Activated naive CD4-positive, alpha-beta T cell treated with anti-CD3 and anti-CD28 coated beads, Interleukin-2, amount 50 U/mL, for 24 hours (primary cell): ENCODE results near the gene NFIA.
"Not testable (repeated sequence)": the region's sequence is repeated elsewhere in the genome, so short reads cannot be mapped to it uniquely, and the experiment has no call there.

ENCODE experiments used
- H3K27ac Mint-ChIP-seq: one replicate; pipeline ENCODE4 v1.8.0; 2021; ENCODE audit warnings: mild to moderate bottlenecking, mixed read lengths
- H3K27me3 Mint-ChIP-seq: one replicate; pipeline ENCODE4 v1.8.0; 2021; ENCODE audit warnings: mixed read lengths
- H3K36me3 Mint-ChIP-seq: one replicate; pipeline ENCODE4 v1.8.0; 2021; ENCODE audit warnings: mixed read lengths
- H3K4me1 Mint-ChIP-seq: one replicate; pipeline ENCODE4 v1.8.0; 2021; ENCODE audit warnings: mixed read lengths
- H3K4me3 Mint-ChIP-seq: one replicate; pipeline ENCODE4 v1.8.0; 2021; ENCODE audit warnings: mild to moderate bottlenecking, mixed read lengths
- H3K9me3 Mint-ChIP-seq: one replicate; pipeline ENCODE4 v1.8.0; 2021; ENCODE audit warnings: mixed read lengths

The NFIA gene

GRCh38 chr1:61122389-61122788 is 40.0 kb downstream of the NFIA start:
- Mint-ChIP-seq H3K27ac (no peak overlapping the region), H3K27me3 (no peaks in the 10 kb centered on the region), H3K4me3 (no peak overlapping the region), H3K9me3 (no peaks in the 10 kb centered on the region), H3K4me1 (no peaks in the 10 kb centered on the region), H3K36me3 (no peaks in the 10 kb centered on the region)

- H3K27me3 Mint-ChIP-seq: no peaks in the 10 kb centered on the region
- H3K4me3 Mint-ChIP-seq: no peak overlapping the region
- H3K9me3 Mint-ChIP-seq: no peaks in the 10 kb centered on the region
- H3K36me3 Mint-ChIP-seq: no peaks in the 10 kb centered on the region
- no peaks in the 10 kb centered on the region for H3K4me1 Mint-ChIP-seq
- H3K27ac Mint-ChIP-seq: no peak overlapping the region
These were observed 41.0 kb downstream of the NFIA start for GRCh38 chr1:61123326-61123725.

GRCh38 chr1:61124078-61124477 is 41.7 kb downstream of the NFIA start:
- Mint-ChIP-seq H3K9me3 (no peaks in the 10 kb centered on the region), H3K36me3 (no peaks in the 10 kb centered on the region), H3K4me3 (no peak overlapping the region), H3K4me1 (no peaks in the 10 kb centered on the region), H3K27ac (no peak overlapping the region), H3K27me3 (no peaks in the 10 kb centered on the region)

- Mint-ChIP-seq H3K4me1 (no peaks in the 10 kb centered on the region), H3K4me3 (no peak overlapping the region), H3K9me3 (no peaks in the 10 kb centered on the region), H3K27me3 (no peaks in the 10 kb centered on the region), H3K36me3 (no peaks in the 10 kb centered on the region), H3K27ac (no peak overlapping the region)
These were observed 42.3 kb downstream of the NFIA start for GRCh38 chr1:61124696-61125095.

GRCh38 chr1:61125263-61125662 is 42.9 kb downstream of the NFIA start:
- Mint-ChIP-seq H3K4me3 (no peak overlapping the region), H3K27ac (no peak overlapping the region), H3K36me3 (no peaks in the 10 kb centered on the region), H3K9me3 (no peaks in the 10 kb centered on the region), H3K4me1 (no peaks in the 10 kb centered on the region), H3K27me3 (no peaks in the 10 kb centered on the region)

- Mint-ChIP-seq H3K4me3 (no peak overlapping the region), H3K4me1 (no peaks in the 10 kb centered on the region), H3K27ac (no peak overlapping the region), H3K36me3 (no peaks in the 10 kb centered on the region), H3K9me3 (no peaks in the 10 kb centered on the region), H3K27me3 (no peaks in the 10 kb centered on the region)
These were observed 43.5 kb downstream of the NFIA start for GRCh38 chr1:61125895-61126294.

GRCh38 chr1:61126843-61127242 is 44.5 kb downstream of the NFIA start:
- not testable (repeated sequence) for H3K27ac Mint-ChIP-seq, H3K4me1 Mint-ChIP-seq, H3K9me3 Mint-ChIP-seq, H3K27me3 Mint-ChIP-seq, H3K36me3 Mint-ChIP-seq, H3K4me3 Mint-ChIP-seq

GRCh38 chr1:61130338-61131000 is 48.1 kb downstream of the NFIA start:
- H3K4me1 Mint-ChIP-seq: peaks cover 5% of the 10 kb centered on the region
- H3K9me3 Mint-ChIP-seq: no peaks in the 10 kb centered on the region
- no peak overlapping the region for H3K27ac Mint-ChIP-seq
- no peak overlapping the region for H3K4me3 Mint-ChIP-seq
- H3K27me3 Mint-ChIP-seq: peaks cover 3% of the 10 kb centered on the region
- no peaks in the 10 kb centered on the region for H3K36me3 Mint-ChIP-seq

GRCh38 chr1:61131248-61131647 is 48.9 kb downstream of the NFIA start:
- peaks cover 5% of the 10 kb centered on the region for H3K4me1 Mint-ChIP-seq
- H3K27me3 Mint-ChIP-seq: peaks cover 3% of the 10 kb centered on the region
- H3K27ac Mint-ChIP-seq: no peak overlapping the region
- no peaks in the 10 kb centered on the region for H3K9me3 Mint-ChIP-seq
- H3K36me3 Mint-ChIP-seq: no peaks in the 10 kb centered on the region
- H3K4me3 Mint-ChIP-seq: no peak overlapping the region

GRCh38 chr1:61131716-61132115 is 49.4 kb downstream of the NFIA start:
- H3K36me3 Mint-ChIP-seq: no peaks in the 10 kb centered on the region
- peaks cover 3% of the 10 kb centered on the region for H3K27me3 Mint-ChIP-seq
- no peak overlapping the region for H3K27ac Mint-ChIP-seq
- no peak overlapping the region for H3K4me3 Mint-ChIP-seq
- no peaks in the 10 kb centered on the region for H3K9me3 Mint-ChIP-seq
- H3K4me1 Mint-ChIP-seq: peaks cover 5% of the 10 kb centered on the region

GRCh38 chr1:61132176-61132638 is 49.8 kb downstream of the NFIA start:
- H3K27me3 Mint-ChIP-seq: peaks cover 3% of the 10 kb centered on the region
- no peak overlapping the region for H3K4me3 Mint-ChIP-seq
- H3K9me3 Mint-ChIP-seq: no peaks in the 10 kb centered on the region
- H3K27ac Mint-ChIP-seq: no peak overlapping the region
- H3K36me3 Mint-ChIP-seq: no peaks in the 10 kb centered on the region
- peaks cover 5% of the 10 kb centered on the region for H3K4me1 Mint-ChIP-seq

- Mint-ChIP-seq H3K4me3 (no peak overlapping the region), H3K27me3 (peaks cover 3% of the 10 kb centered on the region), H3K27ac (no peak overlapping the region), H3K4me1 (peaks cover 5% of the 10 kb centered on the region), H3K9me3 (no peaks in the 10 kb centered on the region), H3K36me3 (no peaks in the 10 kb centered on the region)
These were observed 50.4 kb downstream of the NFIA start for GRCh38 chr1:61132645-61133334.

- Mint-ChIP-seq H3K4me3 (no peak overlapping the region), H3K36me3 (no peaks in the 10 kb centered on the region), H3K4me1 (peaks cover 5% of the 10 kb centered on the region), H3K27me3 (peaks cover 3% of the 10 kb centered on the region), H3K27ac (no peak overlapping the region), H3K9me3 (no peaks in the 10 kb centered on the region)
These were observed 51.1 kb downstream of the NFIA start for GRCh38 chr1:61133335-61134019.

GRCh38 chr1:61135291-61135690 is 52.9 kb downstream of the NFIA start:
- H3K4me3 Mint-ChIP-seq: no peak overlapping the region
- no peaks in the 10 kb centered on the region for H3K9me3 Mint-ChIP-seq
- H3K36me3 Mint-ChIP-seq: no peaks in the 10 kb centered on the region
- H3K4me1 Mint-ChIP-seq: peaks cover 5% of the 10 kb centered on the region
- peaks cover 3% of the 10 kb centered on the region for H3K27me3 Mint-ChIP-seq
- H3K27ac Mint-ChIP-seq: no peak overlapping the region

- Mint-ChIP-seq H3K36me3 (no peaks in the 10 kb centered on the region), H3K27ac (no peak overlapping the region), H3K4me3 (no peak overlapping the region), H3K4me1 (no peaks in the 10 kb centered on the region), H3K9me3 (no peaks in the 10 kb centered on the region), H3K27me3 (peaks cover 3% of the 10 kb centered on the region)
These were observed 55.9 kb downstream of the NFIA start for GRCh38 chr1:61138305-61138704.
